K562 (cell line): ENCODE measurements around the gene PSD2. TPM values are rescaled to one million over a fixed set of nuclear protein-coding genes. Genes with fewer than 3 reads are reported as not detected.

Experiments used
- MTA3 ChIP-seq: fragments of 450-650 bp; formaldehyde crosslinking; IDR thresholded peaks from 2 replicates; pipeline ENCODE4 v1.6.1; 2017; ENCODE audit warnings: mild to moderate bottlenecking, borderline replicate concordance
- ZNF41 ChIP-seq: fragments of 250-450 bp; sonication (Bioruptor Pico); conservative IDR thresholded peaks from 2 replicates; pipeline ENCODE4 v1.4.0; 2020; ENCODE audit warnings: mild to moderate bottlenecking
- polyA plus RNA-seq, 8 experiments: library from polyadenylated mRNA; depleted of rRNA in 4 of 8; stranded (reverse) in 5 of 8; unstranded in 3 of 8; fragments of >200 nt; fragmentation: Nextera tagmentation in 2 of 8; fragmentation: Illumina TruSeq in 1 of 8; extraction: Ambion mirVana in 2 of 8; extraction: Trizol in 1 of 8; gene quantifications; 2 replicates each; pipeline versions ENCODE4 v1.2.1 to v1.2.3, GENCODE V29; 2011 to 2014; ENCODE audit warnings: inconsistent platforms in 1 of 8, missing spikeins in 1 of 8
- total RNA-seq, 7 experiments: library from RNA; depleted of rRNA in 6 of 7; stranded (reverse); fragments of >200 nt in 6 of 7; fragmentation: Illumina TruSeq in 2 of 7; extraction: Trizol in 2 of 7; gene quantifications; 2 replicates each; pipeline versions ENCODE4 v1.2.1 to v1.2.3, GENCODE V29; 2011 to 2021; ENCODE audit warnings: low replicate concordance in 1 of 7
- TF ChIP-seq, protein P1 (sequence below): fragments of 450-650 bp; IDR thresholded peaks from 2 replicates; pipeline ENCODE4 v1.6.1; 2016; ENCODE audit warnings: mild to moderate bottlenecking, moderate library complexity

PSD2 gene
- total and polyA plus RNA-seq, 9 of the 15 experiments (the other 6 are each of a cell fraction or from before 2014, with no cell fraction given), result 0.01 to 0.09 (median 0.04) TPM; not detected in 4

DNA sequence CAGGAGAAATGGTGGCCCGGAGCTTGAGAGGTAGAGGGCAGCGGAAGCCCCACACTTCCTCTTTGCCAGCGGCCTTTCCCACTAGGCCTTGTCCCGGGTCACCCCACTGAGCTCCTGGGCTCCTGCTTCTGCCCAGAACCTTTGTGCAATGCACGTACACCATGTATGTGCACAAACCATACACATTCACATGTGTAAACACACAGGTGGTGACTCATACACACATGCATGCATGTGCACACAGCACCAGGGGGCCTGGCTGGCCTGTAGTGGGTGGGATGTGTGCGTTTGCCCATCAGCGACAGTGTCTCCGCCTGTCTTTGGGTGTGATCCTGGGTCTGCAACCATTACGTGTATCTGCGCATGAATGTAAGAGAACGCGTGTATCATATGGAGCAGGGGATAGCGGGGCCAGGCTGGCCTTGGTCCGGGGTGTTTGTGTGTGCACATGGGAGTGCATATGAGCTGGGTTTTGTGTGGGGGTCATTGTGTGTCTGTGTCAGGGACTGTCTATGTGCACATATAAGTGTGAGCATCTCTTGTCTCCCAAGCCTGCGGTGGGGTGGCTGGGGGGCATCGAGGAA, 43.7 kb downstream of the PSD2 start (continued):
- TF ChIP-seq, protein P1, sequence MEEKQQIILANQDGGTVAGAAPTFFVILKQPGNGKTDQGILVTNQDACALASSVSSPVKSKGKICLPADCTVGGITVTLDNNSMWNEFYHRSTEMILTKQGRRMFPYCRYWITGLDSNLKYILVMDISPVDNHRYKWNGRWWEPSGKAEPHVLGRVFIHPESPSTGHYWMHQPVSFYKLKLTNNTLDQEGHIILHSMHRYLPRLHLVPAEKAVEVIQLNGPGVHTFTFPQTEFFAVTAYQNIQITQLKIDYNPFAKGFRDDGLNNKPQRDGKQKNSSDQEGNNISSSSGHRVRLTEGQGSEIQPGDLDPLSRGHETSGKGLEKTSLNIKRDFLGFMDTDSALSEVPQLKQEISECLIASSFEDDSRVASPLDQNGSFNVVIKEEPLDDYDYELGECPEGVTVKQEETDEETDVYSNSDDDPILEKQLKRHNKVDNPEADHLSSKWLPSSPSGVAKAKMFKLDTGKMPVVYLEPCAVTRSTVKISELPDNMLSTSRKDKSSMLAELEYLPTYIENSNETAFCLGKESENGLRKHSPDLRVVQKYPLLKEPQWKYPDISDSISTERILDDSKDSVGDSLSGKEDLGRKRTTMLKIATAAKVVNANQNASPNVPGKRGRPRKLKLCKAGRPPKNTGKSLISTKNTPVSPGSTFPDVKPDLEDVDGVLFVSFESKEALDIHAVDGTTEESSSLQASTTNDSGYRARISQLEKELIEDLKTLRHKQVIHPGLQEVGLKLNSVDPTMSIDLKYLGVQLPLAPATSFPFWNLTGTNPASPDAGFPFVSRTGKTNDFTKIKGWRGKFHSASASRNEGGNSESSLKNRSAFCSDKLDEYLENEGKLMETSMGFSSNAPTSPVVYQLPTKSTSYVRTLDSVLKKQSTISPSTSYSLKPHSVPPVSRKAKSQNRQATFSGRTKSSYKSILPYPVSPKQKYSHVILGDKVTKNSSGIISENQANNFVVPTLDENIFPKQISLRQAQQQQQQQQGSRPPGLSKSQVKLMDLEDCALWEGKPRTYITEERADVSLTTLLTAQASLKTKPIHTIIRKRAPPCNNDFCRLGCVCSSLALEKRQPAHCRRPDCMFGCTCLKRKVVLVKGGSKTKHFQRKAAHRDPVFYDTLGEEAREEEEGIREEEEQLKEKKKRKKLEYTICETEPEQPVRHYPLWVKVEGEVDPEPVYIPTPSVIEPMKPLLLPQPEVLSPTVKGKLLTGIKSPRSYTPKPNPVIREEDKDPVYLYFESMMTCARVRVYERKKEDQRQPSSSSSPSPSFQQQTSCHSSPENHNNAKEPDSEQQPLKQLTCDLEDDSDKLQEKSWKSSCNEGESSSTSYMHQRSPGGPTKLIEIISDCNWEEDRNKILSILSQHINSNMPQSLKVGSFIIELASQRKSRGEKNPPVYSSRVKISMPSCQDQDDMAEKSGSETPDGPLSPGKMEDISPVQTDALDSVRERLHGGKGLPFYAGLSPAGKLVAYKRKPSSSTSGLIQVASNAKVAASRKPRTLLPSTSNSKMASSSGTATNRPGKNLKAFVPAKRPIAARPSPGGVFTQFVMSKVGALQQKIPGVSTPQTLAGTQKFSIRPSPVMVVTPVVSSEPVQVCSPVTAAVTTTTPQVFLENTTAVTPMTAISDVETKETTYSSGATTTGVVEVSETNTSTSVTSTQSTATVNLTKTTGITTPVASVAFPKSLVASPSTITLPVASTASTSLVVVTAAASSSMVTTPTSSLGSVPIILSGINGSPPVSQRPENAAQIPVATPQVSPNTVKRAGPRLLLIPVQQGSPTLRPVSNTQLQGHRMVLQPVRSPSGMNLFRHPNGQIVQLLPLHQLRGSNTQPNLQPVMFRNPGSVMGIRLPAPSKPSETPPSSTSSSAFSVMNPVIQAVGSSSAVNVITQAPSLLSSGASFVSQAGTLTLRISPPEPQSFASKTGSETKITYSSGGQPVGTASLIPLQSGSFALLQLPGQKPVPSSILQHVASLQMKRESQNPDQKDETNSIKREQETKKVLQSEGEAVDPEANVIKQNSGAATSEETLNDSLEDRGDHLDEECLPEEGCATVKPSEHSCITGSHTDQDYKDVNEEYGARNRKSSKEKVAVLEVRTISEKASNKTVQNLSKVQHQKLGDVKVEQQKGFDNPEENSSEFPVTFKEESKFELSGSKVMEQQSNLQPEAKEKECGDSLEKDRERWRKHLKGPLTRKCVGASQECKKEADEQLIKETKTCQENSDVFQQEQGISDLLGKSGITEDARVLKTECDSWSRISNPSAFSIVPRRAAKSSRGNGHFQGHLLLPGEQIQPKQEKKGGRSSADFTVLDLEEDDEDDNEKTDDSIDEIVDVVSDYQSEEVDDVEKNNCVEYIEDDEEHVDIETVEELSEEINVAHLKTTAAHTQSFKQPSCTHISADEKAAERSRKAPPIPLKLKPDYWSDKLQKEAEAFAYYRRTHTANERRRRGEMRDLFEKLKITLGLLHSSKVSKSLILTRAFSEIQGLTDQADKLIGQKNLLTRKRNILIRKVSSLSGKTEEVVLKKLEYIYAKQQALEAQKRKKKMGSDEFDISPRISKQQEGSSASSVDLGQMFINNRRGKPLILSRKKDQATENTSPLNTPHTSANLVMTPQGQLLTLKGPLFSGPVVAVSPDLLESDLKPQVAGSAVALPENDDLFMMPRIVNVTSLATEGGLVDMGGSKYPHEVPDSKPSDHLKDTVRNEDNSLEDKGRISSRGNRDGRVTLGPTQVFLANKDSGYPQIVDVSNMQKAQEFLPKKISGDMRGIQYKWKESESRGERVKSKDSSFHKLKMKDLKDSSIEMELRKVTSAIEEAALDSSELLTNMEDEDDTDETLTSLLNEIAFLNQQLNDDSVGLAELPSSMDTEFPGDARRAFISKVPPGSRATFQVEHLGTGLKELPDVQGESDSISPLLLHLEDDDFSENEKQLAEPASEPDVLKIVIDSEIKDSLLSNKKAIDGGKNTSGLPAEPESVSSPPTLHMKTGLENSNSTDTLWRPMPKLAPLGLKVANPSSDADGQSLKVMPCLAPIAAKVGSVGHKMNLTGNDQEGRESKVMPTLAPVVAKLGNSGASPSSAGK, result no peak
- TF ChIP-seq ZNF41 (CRISPR knock-in tag) (no peak), MTA3 (no peak)
